Measurements from ENCODE around the gene G6PC1. TPM values are rescaled to one million over a fixed set of nuclear protein-coding genes. Genes with fewer than 3 reads are reported as not detected.

G6PC1 gene
- total RNA-seq, 6 experiments from 2014 or later, result 64.5 to 505 (median 185) TPM

GRCh38 chr17:42901535-42902229, 1.1 kb downstream of the G6PC1 start:
- no peaks in the 10 kb centered on the region for H3K9me3 ChIP-seq
- TF ChIP-seq CTCF (IDR thresholded peaks at IDR 0.05) (no peak), POLR2A (IDR thresholded peaks at IDR 0.05) (peak; percentile 11)
- peak overlapping the region; percentile 44 to 82 (median 73) for H3K27ac ChIP-seq
- peak in 1 of 3 donors; percentile 38 for DNase-seq
- intact Hi-C loops (cut with DNase I), result no loop called here
- 28% methylated on average over 8 of the region's 10 CpGs for WGBS (ENCODE audit: insufficient coverage, low coverage, low lambda C conversion rate, missing lambda C conversion rate)
- H3K4me3 ChIP-seq, result peak overlapping the region; percentile 33 to 84 (median 78)
- H3K36me3 ChIP-seq, result peaks cover 0 to 29% (median 13%) of the 10 kb centered on the region in 4 donors
- no peaks in the 10 kb centered on the region for H3K27me3 ChIP-seq
- H3K4me1 ChIP-seq, result peaks cover 0 to 23% (median 9%) of the 10 kb centered on the region in 4 donors
- ATAC-seq, result peak in 3 of 4 donors; percentile 16 to 43 (median 40)

GRCh38 chr17:42904110-42904469, 3.5 kb downstream of the G6PC1 start:
- no peak for TF ChIP-seq CTCF (IDR thresholded peaks at IDR 0.05)
- ATAC-seq, result peak; percentile 21 to 33 (median 28)
- peak overlapping the region in 2 of 3 donors; percentile 73 to 82 for H3K27ac ChIP-seq
- H3K9me3 ChIP-seq, result no peaks in the 10 kb centered on the region
- H3K4me1 ChIP-seq, result peaks cover 0 to 23% (median 9%) of the 10 kb centered on the region in 4 donors
- DNase-seq, result peak in 2 of 3 donors; percentile 32 to 76
- H3K4me3 ChIP-seq, result peak overlapping the region in 1 of 3 donors; percentile 84
- WGBS (ENCODE audit: insufficient coverage, low coverage, low lambda C conversion rate, missing lambda C conversion rate), result 18% methylated on average over 4 of the region's 6 CpGs
- H3K36me3 ChIP-seq, result peaks cover 0 to 51% (median 23%) of the 10 kb centered on the region in 4 donors
- H3K27me3 ChIP-seq, result no peaks in the 10 kb centered on the region
- intact Hi-C loops (cut with DNase I), result no loop called here

- DNase-seq (no peak), ATAC-seq (no peak)
- intact Hi-C loops (cut with DNase I), result no loop called here
- H3K27ac ChIP-seq, result no peak overlapping the region
- H3K9me3 ChIP-seq, result no peaks in the 10 kb centered on the region
- no peak for TF ChIP-seq CTCF (IDR thresholded peaks at IDR 0.05)
- TF ChIP-seq POLR2A (IDR thresholded peaks at IDR 0.05), result no peak
- H3K36me3 ChIP-seq, result peaks cover 0 to 80% (median 36%) of the 10 kb centered on the region in 4 donors
- no peaks in the 10 kb centered on the region for H3K27me3 ChIP-seq
- WGBS (ENCODE audit: insufficient coverage, low coverage, low lambda C conversion rate, missing lambda C conversion rate), result 37% methylated on average over 8 of the region's 8 CpGs
- H3K4me1 ChIP-seq, result peaks cover 0 to 22% (median 6%) of the 10 kb centered on the region in 4 donors
- no peak overlapping the region for H3K4me3 ChIP-seq
These were observed 6.3 kb downstream of the G6PC1 start for GRCh38 chr17:42906772-42907446.

- TF ChIP-seq POLR2A (IDR thresholded peaks at IDR 0.05) (no peak), CTCF (IDR thresholded peaks at IDR 0.05) (no peak)
- no peak overlapping the region for H3K4me3 ChIP-seq
- 61% methylated on average over 5 of the region's 7 CpGs for WGBS (ENCODE audit: insufficient coverage, low coverage, low lambda C conversion rate, missing lambda C conversion rate)
- H3K4me1 ChIP-seq, result peaks cover 0 to 25% (median 1%) of the 10 kb centered on the region in 4 donors
- peaks cover 0 to 92% (median 38%) of the 10 kb centered on the region in 4 donors for H3K36me3 ChIP-seq
- no peak for DNase-seq
- no peaks in the 10 kb centered on the region for H3K27me3 ChIP-seq
- intact Hi-C loops (cut with DNase I), result no loop called here
- H3K27ac ChIP-seq, result no peak overlapping the region
- no peak for ATAC-seq
- H3K9me3 ChIP-seq, result no peaks in the 10 kb centered on the region
These were observed 8.5 kb downstream of the G6PC1 start for GRCh38 chr17:42908872-42909700.
